Astrocyte of the spinal cord (primary cell): ENCODE results near the gene TARDBP.
"Not testable (repeated sequence)": the region's sequence is repeated elsewhere in the genome, so short reads cannot be mapped to it uniquely, and the experiment has no call there.

ENCODE experiments used
- DNase-seq: peaks from one replicate; pipeline ENCODE4 v3.0.0; 2011; ENCODE audit warnings: low read depth, low spot score
- H3K4me3 ChIP-seq: 2 replicates; pipeline ENCODE4 v1.5.1; 2011; ENCODE audit warnings: low read depth, mild to moderate bottlenecking, low read length, moderate library complexity
- in situ Hi-C: cut with HindIII; loops from 2 replicates; pipeline ENCODE4 v1.10.0; 2017; ENCODE audit warnings: low sequenced_read_pairs
- TF ChIP-seq, protein P1 (sequence below): IDR thresholded peaks from 2 replicates; pipeline ENCODE4 v1.5.1; 2012; ENCODE audit warnings: low read depth, mild to moderate bottlenecking, low read length, inconsistent platforms

TARDBP gene

GRCh38 chr1:10980841-10981727, 31.4 kb upstream of the TARDBP start:
- in situ Hi-C loops: no loop called here
- no peak overlapping the region for H3K4me3 ChIP-seq
- no peak for DNase-seq
- TF ChIP-seq, protein P1, sequence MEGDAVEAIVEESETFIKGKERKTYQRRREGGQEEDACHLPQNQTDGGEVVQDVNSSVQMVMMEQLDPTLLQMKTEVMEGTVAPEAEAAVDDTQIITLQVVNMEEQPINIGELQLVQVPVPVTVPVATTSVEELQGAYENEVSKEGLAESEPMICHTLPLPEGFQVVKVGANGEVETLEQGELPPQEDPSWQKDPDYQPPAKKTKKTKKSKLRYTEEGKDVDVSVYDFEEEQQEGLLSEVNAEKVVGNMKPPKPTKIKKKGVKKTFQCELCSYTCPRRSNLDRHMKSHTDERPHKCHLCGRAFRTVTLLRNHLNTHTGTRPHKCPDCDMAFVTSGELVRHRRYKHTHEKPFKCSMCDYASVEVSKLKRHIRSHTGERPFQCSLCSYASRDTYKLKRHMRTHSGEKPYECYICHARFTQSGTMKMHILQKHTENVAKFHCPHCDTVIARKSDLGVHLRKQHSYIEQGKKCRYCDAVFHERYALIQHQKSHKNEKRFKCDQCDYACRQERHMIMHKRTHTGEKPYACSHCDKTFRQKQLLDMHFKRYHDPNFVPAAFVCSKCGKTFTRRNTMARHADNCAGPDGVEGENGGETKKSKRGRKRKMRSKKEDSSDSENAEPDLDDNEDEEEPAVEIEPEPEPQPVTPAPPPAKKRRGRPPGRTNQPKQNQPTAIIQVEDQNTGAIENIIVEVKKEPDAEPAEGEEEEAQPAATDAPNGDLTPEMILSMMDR: no peak

GRCh38 chr1:10986525-10986890, 25.9 kb upstream of the TARDBP start:
- TF ChIP-seq, protein P1: no peak
- DNase-seq: no peak
- in situ Hi-C loops: no loop called here
- no peak overlapping the region for H3K4me3 ChIP-seq

DNA sequence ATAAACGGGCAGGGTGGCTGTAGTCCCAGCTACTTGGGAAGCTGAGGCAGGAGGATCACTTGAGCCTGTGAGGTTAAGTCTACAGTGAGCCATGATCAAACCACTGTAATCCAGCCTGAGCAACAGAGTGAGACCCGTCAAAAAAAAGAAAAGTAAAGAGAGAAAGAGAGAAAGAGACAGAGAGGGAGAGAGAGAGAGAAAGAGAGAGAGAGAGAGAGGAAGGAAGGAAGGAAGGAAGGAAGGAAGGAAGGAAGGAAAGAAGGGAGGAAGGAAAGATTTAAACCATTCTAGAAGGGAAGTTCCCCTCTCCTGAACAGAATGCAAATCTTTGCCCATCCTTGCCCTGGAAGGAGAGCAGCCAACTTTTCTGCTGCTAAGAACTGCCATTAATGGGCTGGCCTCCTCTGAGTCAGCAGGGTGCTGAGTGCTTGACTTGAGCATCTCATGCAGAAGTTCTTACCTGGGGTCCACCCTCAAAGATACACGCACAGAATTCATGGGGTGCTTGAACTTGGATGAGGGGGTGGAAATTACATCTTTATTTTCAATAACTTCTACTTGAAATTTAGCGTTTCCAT, 24.5 kb upstream of the TARDBP start:
- H3K4me3 ChIP-seq: no peak overlapping the region
- in situ Hi-C loops: no loop called here
- TF ChIP-seq, protein P1: no peak
- DNase-seq: no peak

- in situ Hi-C loops: no loop called here
- H3K4me3 ChIP-seq: no peak overlapping the region
- TF ChIP-seq, protein P1: no peak
- DNase-seq: no peak
These were observed 23.4 kb upstream of the TARDBP start for GRCh38 chr1:10989095-10989494.

- in situ Hi-C loops, DNase-seq, H3K4me3 ChIP-seq: not testable (repeated sequence)
These were observed 22.4 kb upstream of the TARDBP start for GRCh38 chr1:10989920-10990516.

DNA sequence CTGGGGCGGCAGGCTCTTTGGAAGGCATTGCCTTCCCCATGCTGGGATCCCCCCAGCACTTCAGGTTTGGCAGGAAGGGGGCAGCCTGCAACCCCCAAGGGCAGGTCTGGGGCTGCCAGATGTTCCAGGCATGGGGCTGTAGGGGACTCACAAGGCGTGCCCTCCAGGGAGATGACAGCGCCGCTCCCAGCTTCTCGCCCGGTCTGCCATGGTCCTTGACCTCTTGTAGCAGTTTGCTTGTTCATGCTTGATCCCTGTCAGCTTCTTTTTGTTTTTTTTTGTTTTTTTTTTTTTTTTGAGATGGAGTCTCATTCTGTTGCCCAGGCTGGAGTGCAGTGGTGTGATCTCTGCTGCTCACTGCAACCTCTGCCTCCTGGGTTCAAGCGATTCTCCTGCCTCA, 21.6 kb upstream of the TARDBP start:
- no peak overlapping the region for H3K4me3 ChIP-seq
- in situ Hi-C loops: no loop called here
- TF ChIP-seq, protein P1: no peak
- no peak for DNase-seq

DNA sequence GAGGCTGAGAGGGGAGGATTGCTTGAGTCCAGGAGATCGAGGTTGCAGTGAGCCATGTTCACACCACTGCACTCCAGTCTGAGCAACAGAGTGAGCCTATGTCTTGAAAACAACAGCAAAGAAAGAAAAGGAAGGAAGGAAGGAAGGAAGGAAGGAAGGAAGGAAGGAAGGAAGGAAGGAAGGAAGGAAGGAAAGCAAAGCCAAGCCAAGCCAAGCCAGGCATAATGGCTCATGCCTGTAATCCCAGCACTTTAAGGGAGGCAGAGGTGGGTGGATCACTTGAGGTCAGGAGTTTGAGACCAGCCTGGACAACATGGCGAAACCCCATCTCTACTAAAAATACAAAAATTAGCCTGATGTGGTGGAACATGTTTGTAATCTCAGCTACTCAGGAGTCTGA, 20.4 kb upstream of the TARDBP start:
- H3K4me3 ChIP-seq, in situ Hi-C loops, DNase-seq: not testable (repeated sequence)
